Keratinocyte (primary cell): Measurements from ENCODE around the gene UPF1. TPM values are rescaled to one million over a fixed set of nuclear protein-coding genes. Genes with fewer than 3 reads are reported as not detected.
"Not testable (repeated sequence)": the region's sequence is repeated elsewhere in the genome, so short reads cannot be mapped to it uniquely, and the experiment has no call there.

Source experiments
- DNase-seq: peaks from one replicate; pipeline ENCODE4 v3.0.0-alpha.2; 2011; ENCODE audit warnings: low read depth, missing footprints, low spot score
- FAIRE-seq: peaks from 2 replicates; lab custom pipeline; 2011; peaks lifted over from hg19 to GRCh38; lab: Jason Lieb, UNC
- H2AFZ ChIP-seq: 2 replicates; pipeline ENCODE4 v1.6.0; 2012; ENCODE audit warnings: low read length, control low read depth, inconsistent platforms; ENCODE audit not compliant: control insufficient read depth
- H3K27ac ChIP-seq: 2 replicates; pipeline ENCODE4 v1.5.1; 2011; ENCODE audit warnings: low read length; ENCODE audit not compliant: control insufficient read depth, insufficient read depth
- H3K27me3 ChIP-seq: 3 replicates; pipeline ENCODE4 v1.6.0; 2011; ENCODE audit warnings: low read length; ENCODE audit not compliant: control insufficient read depth, insufficient read depth; ENCODE audit errors: extremely low read depth
- H3K36me3 ChIP-seq, 2 experiments: 2 replicates in 1 of 2; 3 replicates in 1 of 2; pipeline ENCODE4 v1.5.1; 2011; ENCODE audit warnings: low read length in 2 of 2, mild to moderate bottlenecking in 1 of 2; ENCODE audit not compliant: control insufficient read depth in 2 of 2, insufficient read depth in 2 of 2; ENCODE audit errors: extremely low read depth in 1 of 2
- H3K4me1 ChIP-seq: 3 replicates; pipeline ENCODE4 v1.5.1; 2011; ENCODE audit warnings: low read length; ENCODE audit not compliant: control insufficient read depth, insufficient read depth; ENCODE audit errors: extremely low read depth
- H3K4me2 ChIP-seq: 3 replicates; pipeline ENCODE4 v1.6.0; 2011; ENCODE audit warnings: low read depth, low read length; ENCODE audit not compliant: control insufficient read depth, insufficient read depth; ENCODE audit errors: extremely low read depth
- H3K4me3 ChIP-seq, 3 experiments: fragments of 200-600 bp in 1 of 3; sonication (generic) in 1 of 3; 2 replicates in 2 of 3; 3 replicates in 1 of 3; pipeline ENCODE4 v1.5.1; 2011 to 2016; ENCODE audit warnings: low read length in 3 of 3, mild to moderate bottlenecking in 3 of 3, control low read depth in 2 of 3, inconsistent platforms in 1 of 3, low read depth in 1 of 3, mixed read lengths in 1 of 3, mixed run types in 1 of 3, moderate library complexity in 1 of 3; ENCODE audit not compliant: control insufficient read depth in 2 of 3, insufficient read depth in 2 of 3; ENCODE audit errors: extremely low read depth in 1 of 3
- H3K79me2 ChIP-seq: 2 replicates; pipeline ENCODE4 v1.6.0; 2012; ENCODE audit warnings: low read length; ENCODE audit not compliant: control insufficient read depth, insufficient read depth
- H3K9ac ChIP-seq: 3 replicates; pipeline ENCODE4 v1.6.0; 2011; ENCODE audit warnings: low read length; ENCODE audit not compliant: control insufficient read depth, insufficient read depth; ENCODE audit errors: extremely low read depth
- H3K9me1 ChIP-seq: 3 replicates; pipeline ENCODE4 v1.6.0; 2011; ENCODE audit warnings: low read length; ENCODE audit not compliant: control insufficient read depth, insufficient read depth; ENCODE audit errors: extremely low read depth
- H3K9me3 ChIP-seq: 2 replicates; pipeline ENCODE4 v1.5.1; 2012; ENCODE audit warnings: low read depth, low read length; ENCODE audit not compliant: control insufficient read depth
- H4K20me1 ChIP-seq: 3 replicates; pipeline ENCODE4 v1.6.0; 2011; ENCODE audit warnings: low read length; ENCODE audit not compliant: control insufficient read depth, insufficient read depth; ENCODE audit errors: extremely low read depth
- CTCF ChIP-seq, 3 experiments: IDR thresholded peaks in 1 of 3; conservative IDR thresholded peaks in 1 of 3; optimal IDR thresholded peaks in 1 of 3; 2 replicates in 2 of 3; 3 replicates in 1 of 3; pipeline versions ENCODE3 to v1.5.1; 2011; ENCODE audit warnings: low read length in 3 of 3, mild to moderate bottlenecking in 3 of 3, moderate library complexity in 2 of 3, control low read depth in 1 of 3, inconsistent platforms in 1 of 3; ENCODE audit not compliant: insufficient read depth in 2 of 3; ENCODE audit errors: extremely low read depth in 1 of 3
- EZH2 ChIP-seq: IDR thresholded peaks from one replicate; pipeline ENCODE4 v1.6.1; 2012; ENCODE audit warnings: inconsistent platforms, mild to moderate bottlenecking, low read length, moderate library complexity
- dilution Hi-C: fragments of 300-500 bp; cut with MboI; formaldehyde crosslinking; loops from one replicate; pipeline ENCODE4 v1.7.0; 2020; ENCODE audit warnings: low sequenced_read_pairs; ENCODE audit not compliant: extremely low pct_ligation_motif_present
- polyA plus RNA-seq, 5 experiments: library from polyadenylated mRNA; depleted of rRNA in 3 of 5; stranded (reverse) in 3 of 5; stranded (forward) in 1 of 5; unstranded in 1 of 5; fragments of >200 nt; gene quantifications; 1 replicate in 1 of 5; 2 replicates in 3 of 5; 3 replicates in 1 of 5; pipeline versions ENCODE4 v1.2.1 to v1.2.3, GENCODE V29; 2011 to 2012; ENCODE audit warnings: missing spikeins in 2 of 5, low read depth in 1 of 5, low replicate concordance in 1 of 5

The UPF1 gene
- polyA plus RNA-seq, 1 donor (not counting 4 experiments of a cell fraction or from before 2014, with no cell fraction given), result 33.7 TPM

GRCh38 chr19:18814063-18814462 lies 17.7 kb upstream of the UPF1 start:
- FAIRE-seq, result no peak
- no peaks in the 10 kb centered on the region for H3K27me3 ChIP-seq
- H3K4me2 ChIP-seq, result no peak overlapping the region
- DNase-seq, result no peak
- no peaks in the 10 kb centered on the region for H3K79me2 ChIP-seq
- no peaks in the 10 kb centered on the region for H3K9me1 ChIP-seq
- no peaks in the 10 kb centered on the region for H4K20me1 ChIP-seq
- H3K4me1 ChIP-seq, result no peaks in the 10 kb centered on the region
- no peaks in the 10 kb centered on the region for H3K9me3 ChIP-seq
- H3K4me3 ChIP-seq, result no peak overlapping the region
- no peak overlapping the region for H2AFZ ChIP-seq
- no peak overlapping the region for H3K9ac ChIP-seq
- TF ChIP-seq EZH2 (no peak), CTCF (optimal IDR thresholded peaks at IDR 0.05 in 1 of 3, IDR thresholded peaks at IDR 0.05 in 1 of 3, conservative IDR thresholded peaks at IDR 0.05 in 1 of 3; ENCODE audit: extremely low read depth in 1 of 3, insufficient read depth in 2 of 3, low read length in 3 of 3) (no peak)
- H3K36me3 ChIP-seq, result no peaks in the 10 kb centered on the region
- no peak overlapping the region for H3K27ac ChIP-seq
- dilution Hi-C loops, result no loop called here

GRCh38 chr19:18815673-18816072 lies 16.1 kb upstream of the UPF1 start:
- no peaks in the 10 kb centered on the region for H3K9me3 ChIP-seq
- no peaks in the 10 kb centered on the region for H4K20me1 ChIP-seq
- no peaks in the 10 kb centered on the region for H3K27me3 ChIP-seq
- no peak for FAIRE-seq
- H3K4me1 ChIP-seq, result no peaks in the 10 kb centered on the region
- no peaks in the 10 kb centered on the region for H3K9me1 ChIP-seq
- no peak overlapping the region for H3K27ac ChIP-seq
- no peak overlapping the region for H2AFZ ChIP-seq
- dilution Hi-C loops, result no loop called here
- no peak overlapping the region for H3K4me3 ChIP-seq
- no peaks in the 10 kb centered on the region for H3K79me2 ChIP-seq
- H3K36me3 ChIP-seq, result no peaks in the 10 kb centered on the region
- H3K4me2 ChIP-seq, result no peak overlapping the region
- TF ChIP-seq EZH2 (no peak), CTCF (optimal IDR thresholded peaks at IDR 0.05 in 1 of 3, IDR thresholded peaks at IDR 0.05 in 1 of 3, conservative IDR thresholded peaks at IDR 0.05 in 1 of 3; ENCODE audit: extremely low read depth in 1 of 3, insufficient read depth in 2 of 3, low read length in 3 of 3) (no peak)
- no peak overlapping the region for H3K9ac ChIP-seq
- DNase-seq, result no peak

GRCh38 chr19:18816645-18817044 lies 15.1 kb upstream of the UPF1 start:
- H3K4me2 ChIP-seq, H4K20me1 ChIP-seq, H3K9me3 ChIP-seq: not testable (repeated sequence)

More at GRCh38 chr19:18816645-18817044, 15.1 kb upstream of the UPF1 start:
- dilution Hi-C loops, H2AFZ ChIP-seq, H3K4me3 ChIP-seq, H3K79me2 ChIP-seq, FAIRE-seq, H3K9ac ChIP-seq, DNase-seq, H3K27me3 ChIP-seq, H3K27ac ChIP-seq, H3K36me3 ChIP-seq, H3K4me1 ChIP-seq, H3K9me1 ChIP-seq: not testable (repeated sequence)
